GM18873 (cell line): ENCODE measurements around the gene CXXC1.
"Not testable (repeated sequence)": the region's sequence is repeated elsewhere in the genome, so short reads cannot be mapped to it uniquely, and the experiment has no call there.

Experiments
- ATAC-seq: cut with Tn5 transposase; IDR thresholded peaks from one replicate; pipeline ENCODE4 v1.9.1; 2021; ENCODE audit warnings: mild to moderate bottlenecking, moderate library complexity, moderate number of reproducible peaks; ENCODE audit not compliant: unreplicated experiment, low FRiP score

CXXC1 gene

GRCh38 chr18:50287441-50288347 lies at the start of gene CXXC1:
Gene CXXC1 (minus strand): TSS chr18:50287692. CDS start chr18:50287589, 103 bp downstream.
- ATAC-seq: peak; percentile 89

- peak; percentile 50 for ATAC-seq
Measured at GRCh38 chr18:50334546-50335152, 47.2 kb upstream of the CXXC1 start.

- ATAC-seq: no peak
Measured at GRCh38 chr18:50331691-50332090, 44.2 kb upstream of the CXXC1 start.

GRCh38 chr18:50330176-50330575 lies 42.7 kb upstream of the CXXC1 start:
- no peak for ATAC-seq

- ATAC-seq: no peak
Measured at GRCh38 chr18:50327983-50328382, 40.5 kb upstream of the CXXC1 start.

GRCh38 chr18:50320719-50321118 lies 33.2 kb upstream of the CXXC1 start:
- ATAC-seq: no peak

GRCh38 chr18:50315100-50315871 lies 27.8 kb upstream of the CXXC1 start:
- ATAC-seq: peak; percentile 68

GRCh38 chr18:50313873-50314460 lies 26.5 kb upstream of the CXXC1 start:
- no peak for ATAC-seq

GRCh38 chr18:50313031-50313607 lies 25.6 kb upstream of the CXXC1 start:
- ATAC-seq: peak; percentile 29

- ATAC-seq: peak; percentile 60
Measured at GRCh38 chr18:50312296-50313030, 25.0 kb upstream of the CXXC1 start.

GRCh38 chr18:50311650-50312049 lies 24.2 kb upstream of the CXXC1 start:
- ATAC-seq: no peak

GRCh38 chr18:50310080-50310479 lies 22.6 kb upstream of the CXXC1 start:
- ATAC-seq: no peak

- not testable (repeated sequence) for ATAC-seq
Measured at GRCh38 chr18:50308851-50309250, 21.4 kb upstream of the CXXC1 start.

GRCh38 chr18:50307738-50308470 lies 20.4 kb upstream of the CXXC1 start:
- peak; percentile 91 for ATAC-seq

GRCh38 chr18:50307400-50307737 lies 19.9 kb upstream of the CXXC1 start:
- ATAC-seq: no peak

- ATAC-seq: no peak
Measured at GRCh38 chr18:50306944-50307343, 19.5 kb upstream of the CXXC1 start.

GRCh38 chr18:50301074-50301473 lies 13.6 kb upstream of the CXXC1 start:
- no peak for ATAC-seq

- no peak for ATAC-seq
Measured at GRCh38 chr18:50299626-50300388, 12.3 kb upstream of the CXXC1 start.
